ENCODE results near the gene CLEC14A.

The CLEC14A gene, protein sequence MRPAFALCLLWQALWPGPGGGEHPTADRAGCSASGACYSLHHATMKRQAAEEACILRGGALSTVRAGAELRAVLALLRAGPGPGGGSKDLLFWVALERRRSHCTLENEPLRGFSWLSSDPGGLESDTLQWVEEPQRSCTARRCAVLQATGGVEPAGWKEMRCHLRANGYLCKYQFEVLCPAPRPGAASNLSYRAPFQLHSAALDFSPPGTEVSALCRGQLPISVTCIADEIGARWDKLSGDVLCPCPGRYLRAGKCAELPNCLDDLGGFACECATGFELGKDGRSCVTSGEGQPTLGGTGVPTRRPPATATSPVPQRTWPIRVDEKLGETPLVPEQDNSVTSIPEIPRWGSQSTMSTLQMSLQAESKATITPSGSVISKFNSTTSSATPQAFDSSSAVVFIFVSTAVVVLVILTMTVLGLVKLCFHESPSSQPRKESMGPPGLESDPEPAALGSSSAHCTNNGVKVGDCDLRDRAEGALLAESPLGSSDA

DNA sequence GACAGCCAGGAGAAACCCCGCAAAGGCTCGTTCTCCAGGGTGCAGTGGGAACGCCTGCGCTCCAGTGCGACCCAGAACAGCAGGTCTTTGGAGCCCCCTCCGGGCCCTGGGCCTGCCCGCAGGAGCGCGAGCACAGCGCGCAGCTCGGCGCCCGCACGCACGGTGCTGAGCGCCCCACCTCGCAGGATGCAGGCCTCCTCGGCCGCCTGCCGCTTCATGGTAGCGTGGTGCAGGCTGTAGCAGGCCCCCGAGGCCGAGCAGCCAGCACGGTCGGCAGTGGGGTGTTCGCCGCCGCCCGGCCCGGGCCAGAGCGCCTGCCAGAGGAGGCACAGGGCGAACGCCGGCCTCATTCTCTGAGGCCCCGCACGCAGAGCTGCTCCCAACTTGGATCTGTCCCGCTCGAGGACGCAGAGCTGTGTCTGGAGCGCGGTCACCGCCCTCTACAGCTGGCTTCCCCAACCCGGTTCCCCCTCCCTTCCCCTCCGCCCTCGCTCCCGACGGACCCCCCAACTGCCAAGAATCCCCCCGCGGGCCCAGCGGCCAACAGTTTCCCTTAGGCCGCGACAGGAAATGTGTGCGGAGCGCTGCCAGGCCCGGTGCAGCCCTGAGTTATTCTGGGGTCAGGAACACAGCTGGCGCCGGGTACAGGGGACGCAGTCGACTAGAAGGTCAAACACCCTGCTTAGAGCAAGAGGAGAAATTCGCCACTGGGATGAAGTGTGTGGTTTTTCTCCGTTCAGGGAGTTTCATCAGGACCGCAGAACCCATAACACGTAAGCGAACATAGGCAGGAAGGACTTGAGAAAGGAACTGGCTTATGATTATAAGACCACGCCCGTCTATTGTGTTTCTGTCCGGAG lies at the start of gene CLEC14A:
Gene CLEC14A, minus strand, starts transcription at position 421 of the 860 bp plus-strand sequence. Its CDS starts 71 bp downstream, at position 350.
- no peak for FAIRE-seq

DNA sequence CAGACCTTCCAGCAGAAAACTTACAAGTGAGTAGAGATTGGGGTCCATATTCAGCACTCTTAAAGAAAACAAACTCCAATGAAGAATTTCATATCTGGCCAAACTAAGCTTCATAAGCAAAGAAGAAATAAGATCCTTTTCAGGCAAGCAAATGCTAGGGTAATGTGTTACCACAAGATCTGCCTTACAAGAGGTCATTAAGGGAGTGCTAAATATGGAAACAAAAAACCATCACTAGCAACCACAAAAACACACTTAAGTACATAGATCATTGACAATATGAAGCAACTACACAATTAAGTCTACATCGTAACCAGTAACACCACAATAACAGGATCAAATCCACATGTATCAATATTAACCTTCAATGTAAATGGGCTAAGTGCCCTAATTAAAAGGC lies 47.1 kb upstream of the CLEC14A start:
- no peak for DNase-seq (ENCODE audit: insufficient read length, low spot score)
- no peak for FAIRE-seq

More for the DNA sequence above, at the start of gene CLEC14A:
- DNase-seq (ENCODE audit: insufficient read length, low spot score): no peak

DNA sequence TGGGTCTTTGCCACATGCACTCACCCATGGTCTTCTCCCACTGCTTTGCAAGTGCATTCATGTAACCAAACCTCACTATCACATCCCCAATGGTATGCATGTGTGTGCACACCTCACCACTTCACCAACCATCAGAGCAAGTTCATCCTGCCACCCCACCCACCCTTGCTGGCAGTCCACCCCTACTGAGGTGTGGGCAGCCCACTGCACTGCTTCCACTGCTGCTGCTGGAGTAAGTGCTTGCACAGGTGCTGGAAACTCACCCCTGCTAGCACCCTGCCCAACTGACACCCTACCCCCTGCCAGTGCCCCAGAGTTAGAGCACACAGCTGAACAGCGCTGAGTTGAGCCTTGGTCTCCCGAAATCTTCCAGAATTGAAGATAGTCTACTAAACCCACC lies 46.1 kb upstream of the CLEC14A start:
- no peak for FAIRE-seq

DNA sequence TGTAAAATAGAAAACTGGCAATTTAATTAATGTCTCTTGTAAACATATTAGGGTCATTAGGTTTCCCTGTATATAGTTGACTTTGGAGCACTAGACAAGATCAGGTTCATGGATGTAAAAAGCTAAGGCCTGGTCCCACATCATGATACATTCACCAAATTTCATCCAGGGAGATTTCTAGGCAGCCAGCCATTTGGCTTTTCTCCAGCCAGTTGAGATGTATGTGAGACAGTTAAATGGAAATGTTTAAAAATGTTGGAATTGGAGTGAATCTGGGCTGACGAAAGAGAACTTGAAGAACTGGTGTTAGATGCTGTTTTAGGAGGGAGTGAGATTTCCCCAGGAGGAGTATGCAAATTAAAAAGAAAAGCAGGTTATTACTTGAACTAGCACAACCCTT lies 41.8 kb upstream of the CLEC14A start:
- no peak for DNase-seq (ENCODE audit: insufficient read length, low spot score)
- no peak for FAIRE-seq

More for the DNA sequence above, 46.1 kb upstream of the CLEC14A start:
- no peak for DNase-seq (ENCODE audit: insufficient read length, low spot score)

DNA sequence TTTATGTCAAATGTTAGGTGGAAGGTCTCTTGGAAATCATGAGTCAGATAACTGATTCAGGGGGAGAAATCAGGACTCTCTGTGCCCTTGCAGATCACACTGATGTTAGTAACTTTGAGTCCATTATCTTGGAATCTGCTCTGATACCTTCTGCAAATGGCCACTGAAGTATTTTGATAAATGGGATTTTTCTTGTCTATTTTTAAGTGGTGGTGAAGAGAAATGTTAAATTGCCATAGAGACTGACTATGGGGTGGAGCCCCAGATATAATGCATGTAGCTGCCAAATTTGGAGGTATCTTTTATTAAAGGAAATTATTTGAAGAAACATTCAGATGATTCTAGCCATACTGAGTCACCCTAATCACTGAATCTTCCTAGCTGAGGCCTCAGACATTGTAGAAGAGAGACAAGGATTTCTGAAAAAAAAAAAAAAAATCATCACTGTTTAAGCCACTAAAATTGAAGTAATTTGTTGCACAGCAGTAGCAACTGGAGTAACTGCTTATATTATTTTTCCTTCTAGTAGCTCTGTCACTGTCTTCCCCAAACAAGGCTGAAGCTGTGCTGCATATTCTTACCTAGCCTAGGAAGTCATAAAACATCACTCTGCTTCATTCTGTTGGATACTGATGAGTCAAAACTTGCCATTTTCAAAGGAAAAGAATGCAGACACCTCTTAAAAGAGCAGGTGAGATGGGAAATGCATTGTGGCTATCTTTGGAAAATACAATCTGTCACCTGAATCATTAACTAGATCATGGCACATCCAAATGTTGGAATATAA lies 36.0 kb upstream of the CLEC14A start:
- FAIRE-seq: no peak
- DNase-seq (ENCODE audit: insufficient read length, low spot score): no peak

DNA sequence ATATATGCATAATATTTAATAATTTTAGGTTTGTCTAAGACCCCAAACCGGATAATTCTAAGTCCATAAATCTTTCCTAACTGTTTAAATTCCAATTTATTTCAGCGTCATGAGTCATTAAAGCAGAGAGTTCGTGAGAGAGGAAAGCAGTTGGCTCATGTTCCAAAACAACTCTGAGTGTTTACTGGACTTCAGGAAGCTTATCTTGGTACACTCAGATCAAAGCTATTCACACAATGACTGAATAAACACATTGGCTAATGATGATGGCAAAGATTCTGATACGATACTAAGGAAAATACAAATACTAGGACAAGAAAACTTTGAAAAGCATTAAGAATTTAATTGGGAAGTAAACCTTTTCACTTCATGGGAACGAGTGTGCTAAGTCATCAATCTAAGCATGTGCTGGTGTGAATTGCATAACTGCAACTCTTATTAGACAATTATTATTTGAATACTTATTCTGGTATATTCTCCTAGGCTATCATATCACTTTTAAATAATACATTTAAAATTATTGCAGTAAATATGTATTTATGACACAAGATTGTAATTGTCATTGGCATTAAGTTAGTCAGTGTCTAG lies 34.8 kb upstream of the CLEC14A start:
- FAIRE-seq (no peak), DNase-seq (ENCODE audit: insufficient read length, low spot score) (no peak)

DNA sequence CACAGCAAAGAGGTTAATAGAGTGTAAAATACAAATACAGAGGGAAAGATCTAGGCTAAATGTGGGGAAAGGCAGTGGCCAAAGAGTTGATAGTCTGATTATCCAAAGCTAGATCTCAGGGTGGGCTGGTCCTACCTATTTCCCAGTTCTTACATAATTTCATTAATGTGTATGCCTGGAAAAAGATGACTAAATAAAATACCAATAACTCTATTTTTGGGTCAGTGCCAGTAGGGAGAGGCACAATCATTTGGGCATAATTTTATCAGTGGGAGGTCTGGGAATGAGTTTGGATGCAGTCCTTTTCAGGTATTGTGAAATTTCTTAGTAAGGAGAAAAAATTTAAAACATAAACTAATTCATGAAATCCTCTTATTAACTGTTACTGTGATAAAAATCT lies 30.6 kb upstream of the CLEC14A start:
- no peak for FAIRE-seq
- DNase-seq (ENCODE audit: insufficient read length, low spot score): no peak

DNA sequence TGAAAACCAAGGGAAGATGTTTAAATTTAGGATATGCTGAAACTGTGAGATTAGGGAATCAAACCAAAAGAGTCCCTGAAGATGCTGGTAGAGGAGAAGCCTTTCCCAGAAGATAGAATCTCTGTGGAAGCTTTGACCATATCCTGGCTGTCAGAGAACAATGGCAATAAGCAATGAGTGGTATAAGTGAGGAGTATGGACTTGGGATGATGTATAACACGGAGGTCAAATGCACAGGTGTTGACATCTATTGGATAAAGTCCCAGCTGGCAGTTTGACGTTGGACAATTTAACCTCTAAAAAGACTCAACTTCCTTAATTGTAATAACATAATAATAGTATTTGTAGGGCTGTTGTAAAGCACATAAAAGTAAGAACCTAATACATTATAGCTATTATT lies 30.1 kb upstream of the CLEC14A start:
- FAIRE-seq: no peak
- no peak for DNase-seq (ENCODE audit: insufficient read length, low spot score)

DNA sequence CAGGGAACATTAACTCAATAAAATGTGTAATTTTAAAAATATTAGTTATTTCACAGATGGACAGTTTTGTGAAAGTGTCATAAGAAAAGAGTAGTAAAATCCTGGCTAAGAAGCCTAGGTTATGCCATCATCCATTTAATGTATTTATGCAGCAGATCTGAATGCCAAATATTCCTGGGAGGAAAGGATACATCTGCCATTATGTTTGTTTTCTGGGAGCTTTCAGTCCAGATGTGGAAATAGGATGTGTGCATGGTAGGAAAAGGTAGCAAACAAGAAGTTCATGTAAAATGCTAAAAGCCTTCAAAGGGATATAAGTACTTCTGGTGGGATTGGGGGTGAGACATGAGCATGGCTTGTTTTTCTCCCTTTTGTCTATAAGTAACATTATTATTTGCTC lies 27.0 kb upstream of the CLEC14A start:
- no peak for DNase-seq (ENCODE audit: insufficient read length, low spot score)
- no peak for FAIRE-seq

DNA sequence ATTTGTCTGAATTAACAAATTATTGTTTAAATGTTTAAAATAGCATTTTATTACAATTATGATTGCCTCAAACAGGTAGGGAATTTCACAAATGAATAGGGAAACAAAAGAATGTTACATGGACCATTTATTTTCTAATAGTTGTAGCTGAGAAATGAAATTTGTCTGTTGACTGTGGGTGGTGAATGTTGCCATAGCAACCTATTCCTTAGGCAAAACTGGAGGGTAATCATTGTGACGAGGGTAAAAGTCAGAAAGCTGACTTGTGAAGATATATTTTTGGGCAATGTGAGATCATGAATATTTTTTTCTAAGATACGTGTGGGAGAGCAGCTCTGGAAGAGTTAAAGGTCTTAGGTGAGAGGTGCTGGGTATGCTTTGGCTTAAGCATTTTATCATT lies 24.2 kb upstream of the CLEC14A start:
- FAIRE-seq: no peak

DNA sequence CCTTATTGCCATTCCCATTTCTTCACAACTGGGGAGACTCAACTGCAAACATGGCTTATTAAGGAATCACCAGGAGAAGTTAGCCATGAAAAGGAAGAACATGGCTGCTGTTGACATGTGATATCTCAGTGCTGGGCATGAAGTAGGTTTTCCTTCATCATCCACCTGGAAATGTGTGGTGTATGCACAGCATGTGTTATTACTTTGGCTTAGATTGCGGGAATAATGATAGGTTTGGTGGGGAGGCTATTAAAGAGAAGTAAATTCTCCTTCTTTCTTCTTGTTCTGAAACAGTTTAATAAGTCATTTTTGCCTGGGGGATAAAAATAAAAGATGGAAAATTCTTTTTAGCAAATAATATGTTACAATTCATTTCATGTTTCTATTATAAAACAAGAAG lies 23.7 kb upstream of the CLEC14A start:
- no peak for DNase-seq (ENCODE audit: insufficient read length, low spot score)
- no peak for FAIRE-seq

More for the DNA sequence above, 24.2 kb upstream of the CLEC14A start:
- no peak for DNase-seq (ENCODE audit: insufficient read length, low spot score)

DNA sequence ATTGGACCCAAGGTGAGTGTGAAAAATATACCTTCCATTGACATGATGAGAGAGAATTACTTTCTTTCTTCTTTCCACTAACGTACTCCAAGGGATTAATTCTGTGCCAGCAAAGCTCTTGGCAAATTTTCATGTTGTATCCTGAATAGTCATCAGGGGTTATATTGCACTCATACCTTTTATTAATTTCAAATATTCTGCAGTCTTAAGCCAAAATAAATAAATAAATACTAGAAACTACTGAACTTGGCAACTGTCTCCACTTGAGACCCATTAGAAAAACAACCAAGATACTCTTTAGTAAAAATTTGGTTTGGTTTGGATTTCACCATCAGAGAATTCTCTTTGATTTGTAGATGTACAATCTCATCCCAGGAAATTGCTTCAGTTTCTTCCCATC lies 22.1 kb upstream of the CLEC14A start:
- no peak for FAIRE-seq
- DNase-seq (ENCODE audit: insufficient read length, low spot score): no peak

DNA sequence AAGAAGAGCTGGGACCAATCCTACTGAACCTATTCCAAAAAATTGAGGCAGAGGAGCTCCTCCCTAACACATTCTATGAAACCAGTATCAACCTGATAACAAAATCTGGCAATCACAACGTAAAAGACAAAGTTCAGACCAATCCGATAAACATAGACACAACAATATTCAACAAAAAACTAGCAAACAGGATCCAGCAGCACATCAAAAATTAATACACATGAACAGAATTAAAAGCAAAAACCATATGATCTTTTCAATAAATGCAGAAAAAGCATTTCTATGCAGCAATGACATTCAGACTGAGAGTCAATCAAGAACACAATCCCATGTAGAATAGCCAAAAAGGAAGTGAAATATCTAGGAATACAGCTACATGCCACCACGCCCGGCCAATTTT lies 7.0 kb upstream of the CLEC14A start:
- no peak for FAIRE-seq

DNA sequence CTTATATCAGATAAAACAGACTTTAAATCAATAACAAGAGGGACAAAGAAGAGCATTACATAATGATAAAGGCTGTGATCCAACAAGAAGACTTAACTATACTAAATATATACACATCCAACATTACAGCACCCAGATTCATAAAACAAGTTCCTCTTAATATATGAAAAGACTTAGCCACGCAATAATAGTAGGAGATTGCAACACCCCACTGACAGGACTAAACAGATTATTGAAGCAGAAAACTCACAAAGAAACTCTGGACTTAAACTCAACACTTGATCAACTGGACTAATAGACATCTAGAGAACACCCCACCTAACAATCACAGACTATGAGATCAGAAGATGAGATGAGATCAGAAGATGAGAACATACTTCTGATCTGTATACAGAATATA lies 5.7 kb upstream of the CLEC14A start:
- DNase-seq (ENCODE audit: insufficient read length, low spot score) (no peak), FAIRE-seq (no peak)

More for the DNA sequence above, 7.0 kb upstream of the CLEC14A start:
- DNase-seq (ENCODE audit: insufficient read length, low spot score): no peak

DNA sequence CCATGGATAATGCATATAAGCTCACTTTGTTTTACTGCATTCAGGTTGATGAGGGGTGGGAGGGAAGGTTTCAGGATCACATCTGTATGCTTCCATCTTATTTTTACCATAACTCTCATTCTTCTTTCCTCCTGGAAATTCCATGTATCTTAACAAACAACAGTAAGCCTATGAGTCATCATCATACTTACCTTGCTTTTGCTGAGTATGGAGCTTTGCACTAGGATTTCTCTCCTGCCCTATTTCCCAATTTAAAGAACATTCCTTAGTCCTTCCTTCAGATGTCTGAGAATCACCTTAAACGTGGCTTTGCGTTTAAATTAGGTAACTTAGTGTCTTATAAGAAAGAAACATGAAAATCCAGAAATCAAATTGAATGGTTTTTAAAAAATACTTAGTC lies 1.6 kb upstream of the CLEC14A start:
- no peak for DNase-seq (ENCODE audit: insufficient read length, low spot score)
- FAIRE-seq: no peak

DNA sequence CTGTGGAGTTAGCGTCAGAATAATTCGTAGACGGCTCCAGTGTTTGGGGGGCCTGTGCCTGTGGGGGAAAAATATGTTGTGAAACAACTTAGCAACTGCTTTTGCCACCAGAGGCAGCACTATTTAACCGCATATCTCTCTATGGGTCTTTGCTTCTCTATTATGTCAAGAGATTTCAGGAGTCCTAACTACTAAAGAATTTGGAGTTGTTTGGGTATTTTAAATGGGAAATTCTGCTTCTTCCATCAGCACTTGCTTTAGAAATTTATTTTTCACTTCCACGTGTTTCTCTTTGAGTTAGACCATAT lies 594 bp upstream of the CLEC14A start:
- DNase-seq (ENCODE audit: insufficient read length, low spot score) (no peak), FAIRE-seq (no peak)

DNA sequence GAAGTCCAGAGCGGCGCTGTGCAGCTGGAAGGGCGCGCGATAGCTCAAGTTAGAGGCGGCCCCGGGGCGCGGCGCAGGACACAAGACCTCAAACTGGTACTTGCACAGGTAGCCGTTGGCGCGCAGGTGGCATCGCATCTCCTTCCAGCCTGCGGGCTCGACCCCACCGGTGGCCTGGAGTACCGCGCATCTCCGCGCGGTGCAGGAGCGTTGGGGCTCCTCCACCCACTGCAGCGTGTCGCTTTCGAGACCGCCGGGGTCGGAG lies 553 bp downstream of the CLEC14A start:
- FAIRE-seq: no peak

DNA sequence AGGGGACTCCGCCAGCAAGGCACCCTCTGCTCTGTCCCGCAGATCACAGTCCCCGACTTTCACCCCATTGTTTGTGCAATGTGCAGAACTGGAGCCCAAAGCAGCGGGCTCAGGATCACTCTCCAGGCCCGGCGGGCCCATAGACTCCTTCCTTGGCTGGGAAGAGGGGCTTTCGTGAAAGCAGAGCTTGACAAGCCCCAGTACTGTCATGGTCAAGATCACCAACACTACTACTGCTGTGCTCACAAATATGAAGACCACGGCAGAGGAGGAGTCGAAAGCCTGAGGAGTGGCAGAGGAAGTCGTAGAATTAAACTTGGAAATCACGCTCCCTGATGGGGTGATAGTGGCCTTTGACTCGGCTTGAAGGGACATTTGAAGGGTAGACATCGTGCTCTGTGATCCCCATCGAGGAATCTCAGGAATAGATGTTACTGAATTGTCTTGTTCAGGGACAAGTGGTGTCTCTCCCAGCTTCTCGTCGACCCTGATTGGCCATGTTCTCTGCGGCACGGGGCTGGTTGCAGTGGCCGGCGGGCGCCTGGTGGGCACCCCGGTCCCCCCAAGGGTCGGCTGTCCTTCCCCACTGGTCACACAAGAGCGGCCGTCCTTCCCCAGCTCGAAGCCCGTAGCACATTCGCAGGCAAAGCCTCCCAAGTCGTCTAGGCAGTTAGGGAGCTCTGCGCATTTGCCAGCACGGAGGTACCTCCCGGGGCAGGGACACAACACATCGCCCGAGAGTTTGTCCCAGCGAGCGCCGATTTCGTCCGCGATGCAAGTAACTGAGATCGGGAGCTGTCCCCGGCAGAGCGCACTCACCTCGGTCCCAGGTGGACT lies 1.1 kb downstream of the CLEC14A start:
- DNase-seq (ENCODE audit: insufficient read length, low spot score): no peak
- no peak for FAIRE-seq

More for the DNA sequence above, 553 bp downstream of the CLEC14A start:
- DNase-seq (ENCODE audit: insufficient read length, low spot score): no peak

DNA sequence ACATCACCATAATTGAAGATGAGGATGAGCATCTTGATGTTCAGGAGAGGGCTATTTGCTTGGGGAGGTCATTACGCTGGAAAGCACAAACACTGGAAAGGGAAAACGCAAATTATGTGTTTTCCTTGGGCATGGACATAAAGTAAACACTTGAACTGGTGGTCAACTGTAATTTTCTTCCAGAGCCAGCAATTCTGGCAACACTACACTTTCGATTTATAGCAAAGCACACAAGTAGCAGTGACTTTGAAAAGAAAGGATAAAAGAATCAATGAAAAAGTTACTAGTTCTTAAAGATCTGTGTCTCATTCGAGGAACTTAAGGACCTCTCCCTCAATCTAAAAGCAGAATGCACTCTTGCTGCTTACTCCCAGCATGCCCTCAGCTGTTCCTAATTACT lies 2.2 kb downstream of the CLEC14A start:
- FAIRE-seq: no peak
- DNase-seq (ENCODE audit: insufficient read length, low spot score): no peak

DNA sequence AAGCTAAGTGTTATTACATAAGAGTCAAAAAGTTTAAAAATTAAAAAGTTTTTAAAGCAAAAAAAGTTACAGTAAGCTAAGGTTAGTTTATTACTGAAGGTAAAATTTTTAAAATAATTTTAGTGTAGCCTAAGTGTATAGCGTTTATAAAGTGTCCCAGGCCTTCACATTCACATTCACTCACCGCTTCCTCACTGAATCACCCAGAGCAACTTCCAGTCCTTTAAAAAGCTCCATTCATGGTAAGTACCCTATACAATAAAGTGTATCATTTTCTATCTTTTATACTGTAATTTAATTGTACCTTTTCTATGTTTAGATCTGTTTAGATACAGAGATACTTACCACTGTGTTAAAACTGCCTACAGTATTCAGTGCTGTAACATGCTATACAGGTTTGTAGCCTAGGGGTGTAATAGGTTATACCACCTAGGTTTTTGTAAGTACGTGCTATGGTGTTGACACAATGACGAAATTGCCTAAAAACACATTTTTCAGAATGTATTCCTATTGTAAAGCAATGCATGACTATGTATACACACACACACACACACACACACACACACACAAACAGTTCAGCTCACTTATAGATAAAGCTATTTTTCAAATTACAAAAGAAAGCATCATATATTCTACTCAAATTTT lies 3.7 kb downstream of the CLEC14A start:
- FAIRE-seq (no peak), DNase-seq (ENCODE audit: insufficient read length, low spot score) (no peak)
